ENCODE results near the gene RNF141. TPM values are rescaled to one million over a fixed set of nuclear protein-coding genes. Genes with fewer than 3 reads are reported as not detected.
A peak's percentile ranks its signal among the peaks of the same experiment; 100 is the strongest.

The RNF141 gene
- total RNA-seq, 1 donor from 2014 or later: 35.9 TPM

DNA sequence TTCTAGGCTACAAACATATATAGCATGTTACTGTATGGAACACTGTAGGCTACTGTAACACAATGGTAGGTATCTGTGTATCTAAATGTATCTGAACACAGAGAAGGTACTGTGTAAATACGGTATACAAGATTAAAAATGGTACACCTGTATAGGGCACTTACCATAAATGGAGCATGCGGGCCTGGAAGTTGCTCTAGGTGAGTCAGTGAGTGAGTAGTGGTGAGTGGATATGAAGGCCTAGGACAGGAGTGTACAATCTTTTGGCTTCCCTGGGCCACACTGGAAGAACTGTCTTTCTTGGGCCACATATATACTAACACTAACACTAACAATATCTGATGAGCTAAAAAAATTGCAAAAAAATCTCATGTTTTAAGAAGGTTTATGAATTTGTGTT lies 21.4 kb downstream of the RNF141 start:
- Mint-ChIP-seq H3K27me3 (ENCODE audit: low read depth) (no peaks in the 10 kb centered on the region), H3K27ac (ENCODE audit: unreplicated experiment) (no peak overlapping the region), H3K9me3 (ENCODE audit: low read depth) (no peaks in the 10 kb centered on the region), H3K4me1 (ENCODE audit: low read depth) (peaks cover 24% of the 10 kb centered on the region), H3K36me3 (ENCODE audit: low read depth) (peaks cover 20% of the 10 kb centered on the region), H3K4me3 (ENCODE audit: unreplicated experiment) (no peak overlapping the region)
- DNase-seq (ENCODE audit: low spot score): no peak
- TF ChIP-seq, protein P1, sequence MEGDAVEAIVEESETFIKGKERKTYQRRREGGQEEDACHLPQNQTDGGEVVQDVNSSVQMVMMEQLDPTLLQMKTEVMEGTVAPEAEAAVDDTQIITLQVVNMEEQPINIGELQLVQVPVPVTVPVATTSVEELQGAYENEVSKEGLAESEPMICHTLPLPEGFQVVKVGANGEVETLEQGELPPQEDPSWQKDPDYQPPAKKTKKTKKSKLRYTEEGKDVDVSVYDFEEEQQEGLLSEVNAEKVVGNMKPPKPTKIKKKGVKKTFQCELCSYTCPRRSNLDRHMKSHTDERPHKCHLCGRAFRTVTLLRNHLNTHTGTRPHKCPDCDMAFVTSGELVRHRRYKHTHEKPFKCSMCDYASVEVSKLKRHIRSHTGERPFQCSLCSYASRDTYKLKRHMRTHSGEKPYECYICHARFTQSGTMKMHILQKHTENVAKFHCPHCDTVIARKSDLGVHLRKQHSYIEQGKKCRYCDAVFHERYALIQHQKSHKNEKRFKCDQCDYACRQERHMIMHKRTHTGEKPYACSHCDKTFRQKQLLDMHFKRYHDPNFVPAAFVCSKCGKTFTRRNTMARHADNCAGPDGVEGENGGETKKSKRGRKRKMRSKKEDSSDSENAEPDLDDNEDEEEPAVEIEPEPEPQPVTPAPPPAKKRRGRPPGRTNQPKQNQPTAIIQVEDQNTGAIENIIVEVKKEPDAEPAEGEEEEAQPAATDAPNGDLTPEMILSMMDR (IDR thresholded peaks at IDR 0.05): no peak

DNA sequence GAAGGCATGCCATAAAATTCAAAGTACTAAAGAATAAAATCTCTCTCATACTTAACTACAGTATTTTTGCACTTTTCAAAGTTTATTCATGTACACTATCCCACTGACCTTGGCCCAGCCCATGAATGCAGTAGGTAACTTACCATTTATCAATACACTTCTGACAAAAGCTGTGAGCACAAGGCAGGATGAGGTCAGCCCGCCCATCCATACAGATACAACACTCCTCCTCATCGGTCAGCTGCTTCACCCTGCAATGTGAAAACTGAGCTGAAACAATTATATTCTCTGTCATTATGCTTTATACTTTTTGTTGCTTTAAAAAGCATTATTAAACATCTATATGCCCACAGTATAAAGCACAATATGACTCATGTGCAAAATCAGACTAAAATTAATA lies 22.1 kb downstream of the RNF141 start:
- H3K4me1 Mint-ChIP-seq (ENCODE audit: low read depth): peaks cover 32% of the 10 kb centered on the region
- peaks cover 20% of the 10 kb centered on the region for H3K36me3 Mint-ChIP-seq (ENCODE audit: low read depth)
- H3K9me3 Mint-ChIP-seq (ENCODE audit: low read depth): no peaks in the 10 kb centered on the region

DNA sequence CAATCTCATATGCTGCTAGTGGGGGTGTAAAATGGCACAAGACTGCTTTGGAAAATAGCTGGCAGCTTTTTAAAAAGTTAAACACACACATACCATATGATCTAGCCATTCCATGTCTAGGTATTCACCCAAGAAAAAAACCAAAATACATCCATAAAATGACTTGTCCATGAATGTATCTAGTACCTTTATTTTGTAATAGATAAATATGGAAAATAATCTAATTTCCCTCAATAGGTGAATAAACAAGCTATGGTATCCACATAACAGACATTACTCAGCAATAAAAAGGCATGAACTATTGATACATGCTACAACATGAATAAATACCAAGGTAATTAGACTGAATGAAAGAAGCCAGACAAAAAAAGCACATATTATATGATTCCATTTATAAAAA lies 22.9 kb downstream of the RNF141 start:
- H3K36me3 Mint-ChIP-seq (ENCODE audit: low read depth): peaks cover 17% of the 10 kb centered on the region
- no peak overlapping the region for H3K4me3 Mint-ChIP-seq (ENCODE audit: unreplicated experiment)
- no peak overlapping the region for H3K27ac Mint-ChIP-seq (ENCODE audit: unreplicated experiment)
- no peaks in the 10 kb centered on the region for H3K9me3 Mint-ChIP-seq (ENCODE audit: low read depth)
- no peaks in the 10 kb centered on the region for H3K27me3 Mint-ChIP-seq (ENCODE audit: low read depth)
- DNase-seq (ENCODE audit: low spot score): no peak
- TF ChIP-seq, protein P1 (IDR thresholded peaks at IDR 0.05): no peak
- peaks cover 32% of the 10 kb centered on the region for H3K4me1 Mint-ChIP-seq (ENCODE audit: low read depth)

More for the DNA sequence above, 22.1 kb downstream of the RNF141 start:
- no peak overlapping the region for H3K4me3 Mint-ChIP-seq (ENCODE audit: unreplicated experiment)
- no peak overlapping the region for H3K27ac Mint-ChIP-seq (ENCODE audit: unreplicated experiment)
- H3K27me3 Mint-ChIP-seq (ENCODE audit: low read depth): no peaks in the 10 kb centered on the region
- DNase-seq (ENCODE audit: low spot score): no peak
- TF ChIP-seq, protein P1 (IDR thresholded peaks at IDR 0.05): no peak

DNA sequence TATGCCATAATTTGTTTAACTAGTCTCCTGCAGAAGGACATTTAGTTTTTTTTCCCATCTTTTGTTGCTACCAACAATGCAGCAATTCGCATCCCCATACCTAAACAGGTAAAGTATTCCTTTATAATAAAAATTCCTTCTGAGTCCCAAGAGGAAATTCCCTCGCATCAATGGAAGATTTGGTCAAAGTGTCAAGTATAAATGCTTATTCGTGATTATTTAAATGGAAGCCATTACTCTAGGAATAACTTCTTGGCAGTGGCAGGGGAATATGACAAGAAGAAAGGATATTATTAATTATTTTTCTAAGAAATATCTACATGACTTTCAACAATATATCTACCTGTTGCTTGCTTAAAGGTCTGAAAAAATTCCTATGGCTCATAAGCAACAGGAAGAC lies 25.6 kb downstream of the RNF141 start:
- Mint-ChIP-seq H3K9me3 (ENCODE audit: low read depth) (no peaks in the 10 kb centered on the region), H3K27me3 (ENCODE audit: low read depth) (no peaks in the 10 kb centered on the region), H3K4me1 (ENCODE audit: low read depth) (peaks cover 32% of the 10 kb centered on the region), H3K27ac (ENCODE audit: unreplicated experiment) (no peak overlapping the region), H3K36me3 (ENCODE audit: low read depth) (peaks cover 6% of the 10 kb centered on the region), H3K4me3 (ENCODE audit: unreplicated experiment) (no peak overlapping the region)
- TF ChIP-seq, protein P1 (IDR thresholded peaks at IDR 0.05): no peak
- DNase-seq (ENCODE audit: low spot score): no peak

DNA sequence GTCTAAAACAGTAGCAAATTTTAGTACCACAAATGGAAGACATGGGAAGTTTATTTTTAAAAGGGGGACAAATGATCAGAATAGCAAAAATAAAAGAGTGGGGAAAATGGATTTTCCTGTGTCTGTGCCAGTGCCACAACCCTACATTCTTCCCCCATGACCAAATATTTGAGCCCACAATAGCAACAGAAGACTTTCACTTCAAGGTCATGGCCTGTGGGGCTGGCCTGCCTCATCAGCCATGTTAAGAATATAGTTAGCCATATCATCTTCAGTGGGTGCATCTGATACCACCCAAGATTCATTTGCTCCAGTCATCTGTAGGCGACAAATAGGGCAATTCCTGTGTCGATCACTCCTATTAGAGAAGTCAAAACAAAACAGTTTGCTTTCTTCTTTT lies 26.3 kb downstream of the RNF141 start:
- Mint-ChIP-seq H3K36me3 (ENCODE audit: low read depth) (peaks cover 6% of the 10 kb centered on the region), H3K27me3 (ENCODE audit: low read depth) (no peaks in the 10 kb centered on the region), H3K4me1 (ENCODE audit: low read depth) (peaks cover 32% of the 10 kb centered on the region), H3K27ac (ENCODE audit: unreplicated experiment) (peak overlapping the region; percentile 60), H3K9me3 (ENCODE audit: low read depth) (no peaks in the 10 kb centered on the region), H3K4me3 (ENCODE audit: unreplicated experiment) (no peak overlapping the region)
- no peak for DNase-seq (ENCODE audit: low spot score)
- TF ChIP-seq, protein P1 (IDR thresholded peaks at IDR 0.05): no peak

Measured in chondrocyte (in vitro differentiated cells).